ENCODE results near the gene SURF6. TPM values are rescaled to one million over a fixed set of nuclear protein-coding genes. Genes with fewer than 3 reads are reported as not detected.
"Not testable (repeated sequence)": the region's sequence is repeated elsewhere in the genome, so short reads cannot be mapped to it uniquely, and the experiment has no call there.

SURF6 gene
- total and polyA plus RNA-seq, 2 experiments from 2014 or later: 20.2 to 24.3 TPM

GRCh38 chr9:133284362-133284761, 51.6 kb downstream of the SURF6 start:
- no peak overlapping the region for H3K4me3 ChIP-seq
- 95% methylated on average over 8 of the region's 8 CpGs for WGBS (ENCODE audit: low lambda C conversion rate, missing lambda C conversion rate)
- no peak overlapping the region for H3K4me2 ChIP-seq
- no peaks in the 10 kb centered on the region for H3K79me2 ChIP-seq
- no peaks in the 10 kb centered on the region for H4K20me1 ChIP-seq (ENCODE audit: insufficient read depth, poor library complexity, severe bottlenecking)
- peaks cover 19% of the 10 kb centered on the region for H3K4me1 ChIP-seq (ENCODE audit: insufficient read depth)
- no peaks in the 10 kb centered on the region for H3K27me3 ChIP-seq
- no peak for DNase-seq (ENCODE audit: low spot score)
- H2AFZ ChIP-seq: no peak overlapping the region
- no peaks in the 10 kb centered on the region for H3K9me3 ChIP-seq (ENCODE audit: low read depth)
- H3K27ac ChIP-seq: peak overlapping the region; percentile 10
- TF ChIP-seq CTCF (IDR thresholded peaks at IDR 0.05; ENCODE audit: poor library complexity) (no peak), EZH2phosphoT487 (IDR thresholded peaks at IDR 0.05; ENCODE audit: low read depth, severe bottlenecking, unreplicated experiment) (no peak)
- no peaks in the 10 kb centered on the region for H3K36me3 ChIP-seq (replicated peaks; ENCODE audit: insufficient read depth, low read depth)
- H3K9me2 ChIP-seq (replicated peaks; ENCODE audit: insufficient read depth): no peaks in the 10 kb centered on the region

GRCh38 chr9:133283255-133284032, 52.5 kb downstream of the SURF6 start:
- H3K79me2 ChIP-seq; H3K27me3 ChIP-seq; H3K9me3 ChIP-seq (ENCODE audit: low read depth); H3K4me3 ChIP-seq; DNase-seq (ENCODE audit: low spot score); H2AFZ ChIP-seq; H3K9me2 ChIP-seq (replicated peaks; ENCODE audit: insufficient read depth); H3K36me3 ChIP-seq (replicated peaks; ENCODE audit: insufficient read depth, low read depth); H4K20me1 ChIP-seq (ENCODE audit: insufficient read depth, poor library complexity, severe bottlenecking): not testable (repeated sequence)
- peak overlapping the region; percentile 18 for H3K4me2 ChIP-seq
- H3K4me1 ChIP-seq (ENCODE audit: insufficient read depth): peaks cover 19% of the 10 kb centered on the region
- peak overlapping the region; percentile 67 for H3K27ac ChIP-seq
- WGBS (ENCODE audit: low lambda C conversion rate, missing lambda C conversion rate): 44% methylated on average over 16 of the region's 16 CpGs

GRCh38 chr9:133282464-133283238, 53.3 kb downstream of the SURF6 start:
- DNase-seq (ENCODE audit: low spot score): no peak
- no peak for TF ChIP-seq EZH2phosphoT487 (IDR thresholded peaks at IDR 0.05; ENCODE audit: low read depth, severe bottlenecking, unreplicated experiment)
- no peak for TF ChIP-seq EZH2 (IDR thresholded peaks at IDR 0.05; ENCODE audit: borderline replicate concordance)
- TF ChIP-seq CTCF (IDR thresholded peaks at IDR 0.05; ENCODE audit: poor library complexity): no peak
- Histone ChIP-seq H2AFZ (no peak overlapping the region), H3K79me2 (no peaks in the 10 kb centered on the region), H4K20me1 (ENCODE audit: insufficient read depth, poor library complexity, severe bottlenecking) (no peaks in the 10 kb centered on the region), H3K4me1 (ENCODE audit: insufficient read depth) (peaks cover 19% of the 10 kb centered on the region), H3K36me3 (replicated peaks; ENCODE audit: insufficient read depth, low read depth) (no peaks in the 10 kb centered on the region), H3K27me3 (no peaks in the 10 kb centered on the region), H3K9me2 (replicated peaks; ENCODE audit: insufficient read depth) (no peaks in the 10 kb centered on the region), H3K4me2 (no peak overlapping the region), H3K9me3 (ENCODE audit: low read depth) (no peaks in the 10 kb centered on the region), H3K4me3 (no peak overlapping the region), H3K27ac (peak overlapping the region; percentile 67)
- WGBS (ENCODE audit: low lambda C conversion rate, missing lambda C conversion rate): 78% methylated on average over 7 of the region's 7 CpGs

- H3K4me1 ChIP-seq (ENCODE audit: insufficient read depth): peaks cover 19% of the 10 kb centered on the region
- no peak for DNase-seq (ENCODE audit: low spot score)
- TF ChIP-seq EZH2phosphoT487 (IDR thresholded peaks at IDR 0.05; ENCODE audit: low read depth, severe bottlenecking, unreplicated experiment): no peak
- no peak for TF ChIP-seq EZH2 (IDR thresholded peaks at IDR 0.05; ENCODE audit: borderline replicate concordance)
- TF ChIP-seq CTCF (IDR thresholded peaks at IDR 0.05; ENCODE audit: poor library complexity): no peak
- H4K20me1 ChIP-seq (ENCODE audit: insufficient read depth, poor library complexity, severe bottlenecking): no peaks in the 10 kb centered on the region
- no peaks in the 10 kb centered on the region for H3K9me3 ChIP-seq (ENCODE audit: low read depth)
- no peak overlapping the region for H3K4me3 ChIP-seq
- no peak overlapping the region for H2AFZ ChIP-seq
- H3K9me2 ChIP-seq (replicated peaks; ENCODE audit: insufficient read depth): no peaks in the 10 kb centered on the region
- peaks cover 8% of the 10 kb centered on the region for H3K79me2 ChIP-seq
- H3K27me3 ChIP-seq: no peaks in the 10 kb centered on the region
- H3K36me3 ChIP-seq (replicated peaks; ENCODE audit: insufficient read depth, low read depth): no peaks in the 10 kb centered on the region
- no peak overlapping the region for H3K27ac ChIP-seq
- WGBS (ENCODE audit: low lambda C conversion rate, missing lambda C conversion rate): 51% methylated on average over 5 of the region's 5 CpGs
- H3K4me2 ChIP-seq: peak overlapping the region; percentile 15
These were observed 55.6 kb downstream of the SURF6 start for GRCh38 chr9:133280392-133280791.
